ENCODE data around the gene RBFOX2.

Gene RBFOX2

DNA sequence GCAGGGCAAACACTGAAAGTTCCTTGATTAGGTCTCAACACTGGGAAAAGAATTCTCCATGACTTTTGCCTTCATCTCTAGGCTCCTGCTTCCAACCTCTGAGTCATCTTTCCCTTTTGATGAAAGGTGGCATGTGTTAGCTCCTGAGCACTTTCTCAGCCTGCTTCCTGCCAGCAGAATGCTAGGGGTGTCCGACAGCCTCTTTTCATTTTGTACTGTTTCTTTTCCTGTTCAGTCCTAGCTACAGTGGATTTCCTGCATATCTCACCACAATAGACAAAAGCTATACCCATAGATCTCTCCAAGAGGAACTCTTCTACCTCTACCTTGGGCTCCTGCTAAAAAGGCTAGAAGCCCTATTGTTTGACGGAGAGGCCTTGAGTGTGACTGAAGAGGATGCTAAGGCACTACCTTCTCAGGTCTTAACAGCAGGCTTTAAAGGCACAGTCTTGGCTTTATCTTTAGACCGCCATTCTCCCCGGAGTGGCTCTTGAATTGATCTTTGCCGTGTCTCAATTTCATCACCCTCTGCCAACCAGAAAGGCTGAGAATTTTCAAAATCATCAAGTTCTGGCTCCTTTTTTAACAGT lies 145.5 kb downstream of the RBFOX2 start:
- no peak for TF ChIP-seq ZFX (IDR thresholded peaks at IDR 0.05; ENCODE audit: borderline replicate concordance)
- 0 out of 2 replicates have a peak overlapping the region, but pooled peaks have one; percentile 7 for H3K27ac ChIP-seq

DNA sequence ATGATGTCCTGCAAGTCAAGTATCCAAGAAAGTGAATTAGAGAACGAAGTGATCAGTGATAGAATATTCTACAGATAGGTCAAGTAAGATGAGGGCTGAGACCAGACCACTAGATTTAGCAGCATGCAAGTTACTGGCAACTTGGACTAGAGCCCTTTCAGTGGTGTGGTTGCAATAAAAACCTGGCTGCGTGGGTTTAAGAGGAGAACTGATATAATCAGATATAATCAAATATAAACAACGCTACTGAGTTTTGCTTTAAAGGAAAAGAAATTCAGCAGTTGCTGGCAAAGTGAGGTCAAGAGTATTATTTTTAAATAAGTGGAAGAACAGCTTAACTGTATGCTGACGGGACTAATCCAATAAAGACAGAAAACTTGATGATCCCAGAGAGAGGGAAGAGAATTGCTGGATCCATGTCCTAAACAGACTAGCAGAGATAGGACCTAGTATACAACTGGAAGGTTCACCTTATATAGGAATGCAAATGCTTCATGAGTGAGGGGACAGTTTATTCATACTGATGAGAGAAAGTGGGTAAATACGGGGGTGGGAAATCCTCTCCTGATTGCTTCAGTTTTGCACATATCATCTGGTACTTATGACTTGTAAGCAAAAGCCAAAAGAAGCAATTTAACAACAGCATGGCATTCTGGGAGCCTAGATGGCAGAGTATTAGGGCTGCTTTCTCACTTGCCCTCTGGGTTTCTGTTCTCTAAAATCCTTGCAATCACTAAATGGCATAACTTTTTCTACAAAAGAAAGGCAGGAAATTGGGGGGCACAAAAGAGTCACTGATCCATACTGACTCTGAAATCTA lies 146.2 kb downstream of the RBFOX2 start:
- 0 out of 2 replicates have a peak overlapping the region, but pooled peaks have one; percentile 7 for H3K27ac ChIP-seq
- TF ChIP-seq, protein P1, sequence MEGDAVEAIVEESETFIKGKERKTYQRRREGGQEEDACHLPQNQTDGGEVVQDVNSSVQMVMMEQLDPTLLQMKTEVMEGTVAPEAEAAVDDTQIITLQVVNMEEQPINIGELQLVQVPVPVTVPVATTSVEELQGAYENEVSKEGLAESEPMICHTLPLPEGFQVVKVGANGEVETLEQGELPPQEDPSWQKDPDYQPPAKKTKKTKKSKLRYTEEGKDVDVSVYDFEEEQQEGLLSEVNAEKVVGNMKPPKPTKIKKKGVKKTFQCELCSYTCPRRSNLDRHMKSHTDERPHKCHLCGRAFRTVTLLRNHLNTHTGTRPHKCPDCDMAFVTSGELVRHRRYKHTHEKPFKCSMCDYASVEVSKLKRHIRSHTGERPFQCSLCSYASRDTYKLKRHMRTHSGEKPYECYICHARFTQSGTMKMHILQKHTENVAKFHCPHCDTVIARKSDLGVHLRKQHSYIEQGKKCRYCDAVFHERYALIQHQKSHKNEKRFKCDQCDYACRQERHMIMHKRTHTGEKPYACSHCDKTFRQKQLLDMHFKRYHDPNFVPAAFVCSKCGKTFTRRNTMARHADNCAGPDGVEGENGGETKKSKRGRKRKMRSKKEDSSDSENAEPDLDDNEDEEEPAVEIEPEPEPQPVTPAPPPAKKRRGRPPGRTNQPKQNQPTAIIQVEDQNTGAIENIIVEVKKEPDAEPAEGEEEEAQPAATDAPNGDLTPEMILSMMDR (IDR thresholded peaks at IDR 0.05), result no peak
- TF ChIP-seq ZFX (IDR thresholded peaks at IDR 0.05; ENCODE audit: borderline replicate concordance), result no peak

DNA sequence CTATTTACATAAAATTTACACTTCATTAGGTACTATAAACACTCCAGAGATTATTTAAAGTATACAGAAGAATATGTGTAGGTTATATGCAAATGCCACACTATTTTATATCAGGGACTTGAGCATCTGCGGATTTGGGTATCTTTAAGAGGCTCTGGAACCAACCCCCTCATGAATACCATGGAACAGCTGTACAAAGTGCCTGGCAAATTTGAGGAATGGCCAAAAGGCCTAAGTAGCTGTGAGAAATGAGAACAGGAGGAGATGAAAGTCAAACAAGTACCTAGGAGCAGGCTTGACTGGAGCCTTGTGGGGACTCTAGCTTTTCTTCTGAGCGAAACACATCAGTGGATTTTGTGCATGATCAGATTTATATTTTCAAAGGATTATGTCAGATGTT lies 149.3 kb downstream of the RBFOX2 start:
- H3K27ac ChIP-seq, result no peak overlapping the region
- TF ChIP-seq, protein P1 (IDR thresholded peaks at IDR 0.05), result no peak
- no peak for TF ChIP-seq ZFX (IDR thresholded peaks at IDR 0.05; ENCODE audit: borderline replicate concordance)

DNA sequence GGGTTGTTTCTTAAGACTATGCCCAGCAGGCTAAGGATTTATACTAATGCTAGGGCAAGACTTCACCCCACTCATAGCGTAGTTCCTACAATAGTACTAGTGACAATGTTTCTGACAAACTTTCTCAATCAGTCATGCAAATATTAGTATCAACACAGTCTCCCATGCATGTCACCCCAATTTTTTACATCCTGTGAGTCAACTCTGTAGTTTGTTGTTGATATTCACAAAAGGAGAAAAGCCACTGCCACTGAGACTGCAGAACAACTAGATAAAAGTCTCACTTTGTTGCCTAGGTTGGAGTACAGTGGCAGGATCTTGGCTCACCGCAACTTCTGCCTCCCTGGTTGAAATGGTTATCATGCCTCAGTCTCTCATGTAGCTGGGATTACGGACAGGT lies 155.2 kb downstream of the RBFOX2 start:
- TF ChIP-seq, protein P1 (IDR thresholded peaks at IDR 0.05), result no peak
- no peak for TF ChIP-seq ZFX (IDR thresholded peaks at IDR 0.05; ENCODE audit: borderline replicate concordance)
- H3K27ac ChIP-seq, result no peak overlapping the region

DNA sequence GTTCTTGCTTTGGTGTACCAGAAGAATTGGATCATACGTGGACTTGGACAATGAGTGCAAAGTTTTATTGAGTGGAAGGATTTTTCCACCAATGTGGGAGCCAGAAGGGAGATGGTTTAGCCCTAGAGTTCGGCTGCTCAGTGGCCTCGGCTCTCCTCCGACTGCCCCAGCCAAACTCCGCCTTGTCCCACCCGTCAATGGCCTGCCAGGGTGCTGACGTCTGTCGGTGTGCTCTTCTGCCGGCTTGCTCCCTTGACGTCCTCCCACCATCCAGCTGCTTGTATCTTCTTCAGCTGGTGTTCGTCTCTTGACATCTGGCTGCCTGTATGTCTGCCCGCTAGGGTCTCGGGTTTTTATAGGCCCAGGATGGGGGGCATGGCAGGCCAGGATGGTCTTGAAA lies 156.2 kb downstream of the RBFOX2 start:
- TF ChIP-seq ZFX (IDR thresholded peaks at IDR 0.05; ENCODE audit: borderline replicate concordance), result no peak
- TF ChIP-seq, protein P1 (IDR thresholded peaks at IDR 0.05), result no peak
- no peak overlapping the region for H3K27ac ChIP-seq

DNA sequence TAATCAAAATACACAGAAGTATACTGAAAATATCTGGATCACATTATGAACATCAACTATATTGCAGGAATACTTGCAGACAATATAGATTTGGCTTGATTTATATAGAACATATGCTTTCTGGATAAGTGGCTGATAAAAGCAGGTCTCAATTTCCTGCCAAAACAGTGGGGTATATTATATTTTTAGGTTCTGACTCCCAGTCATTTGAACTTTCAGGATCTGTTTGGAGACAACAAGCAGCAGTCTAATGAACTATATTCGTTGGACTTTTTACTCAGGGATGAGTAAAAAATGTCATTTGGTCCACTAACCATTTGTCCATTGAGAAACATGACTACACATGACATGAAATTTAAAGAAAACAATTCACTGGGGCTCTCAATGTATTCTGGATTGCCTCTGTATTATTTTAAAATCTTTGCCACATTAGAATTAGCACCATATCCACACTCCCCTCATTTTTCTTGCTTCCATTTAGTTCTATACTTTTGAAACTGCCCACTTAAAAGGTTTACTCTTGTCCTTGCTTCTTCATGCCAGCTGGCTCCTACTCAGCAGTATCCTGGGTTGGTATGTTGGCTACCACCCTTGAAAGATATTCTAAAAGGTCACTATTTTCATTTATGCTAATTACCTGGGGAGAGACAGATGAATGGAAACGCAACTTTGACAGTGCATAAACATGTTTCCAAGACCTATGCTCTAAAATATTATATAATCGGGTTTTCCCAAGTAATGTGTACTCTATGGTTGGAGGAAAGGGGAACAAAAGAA lies 157.9 kb downstream of the RBFOX2 start:
- TF ChIP-seq, protein P1 (IDR thresholded peaks at IDR 0.05), result no peak
- TF ChIP-seq ZFX (IDR thresholded peaks at IDR 0.05; ENCODE audit: borderline replicate concordance), result no peak
- no peak overlapping the region for H3K27ac ChIP-seq

DNA sequence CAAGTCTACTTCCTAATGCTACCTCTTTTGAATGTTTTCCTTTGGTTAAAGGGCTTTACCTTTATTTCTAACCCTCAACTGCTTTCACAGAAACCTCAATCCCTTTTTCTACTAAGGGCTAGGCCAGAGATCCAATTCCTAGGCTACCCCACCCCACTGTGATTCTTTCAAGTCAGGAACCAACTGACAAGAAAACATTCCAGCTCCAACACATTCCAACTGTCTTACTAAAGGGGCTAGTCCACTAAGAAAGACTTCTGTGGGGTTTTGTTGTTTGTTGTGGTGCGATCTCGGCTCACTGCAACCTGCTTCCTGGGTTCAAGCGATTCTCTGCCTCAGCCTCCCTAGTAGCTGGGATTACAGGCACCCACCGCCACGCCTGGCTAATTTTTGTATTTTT lies 159.7 kb downstream of the RBFOX2 start:
- TF ChIP-seq ZFX (IDR thresholded peaks at IDR 0.05; ENCODE audit: borderline replicate concordance), result no peak
- TF ChIP-seq, protein P1 (IDR thresholded peaks at IDR 0.05), result no peak
- no peak overlapping the region for H3K27ac ChIP-seq
